ACHN (cell line): ENCODE data around the gene SLC2A5.
"Not testable (repeated sequence)": the region's sequence is repeated elsewhere in the genome, so short reads cannot be mapped to it uniquely, and the experiment has no call there.

Experiments
- DNase-seq: peaks from one replicate; pipeline ENCODE4 v3.0.0-alpha.2; 2015
- in situ Hi-C: cut with HindIII; loops from 2 replicates; pipeline ENCODE4 v1.10.0; 2017; ENCODE audit warnings: low sequenced_read_pairs, low pct_ligation_motif_present, low pct_unique_long_range_greater_than_20kb

Gene SLC2A5

DNA sequence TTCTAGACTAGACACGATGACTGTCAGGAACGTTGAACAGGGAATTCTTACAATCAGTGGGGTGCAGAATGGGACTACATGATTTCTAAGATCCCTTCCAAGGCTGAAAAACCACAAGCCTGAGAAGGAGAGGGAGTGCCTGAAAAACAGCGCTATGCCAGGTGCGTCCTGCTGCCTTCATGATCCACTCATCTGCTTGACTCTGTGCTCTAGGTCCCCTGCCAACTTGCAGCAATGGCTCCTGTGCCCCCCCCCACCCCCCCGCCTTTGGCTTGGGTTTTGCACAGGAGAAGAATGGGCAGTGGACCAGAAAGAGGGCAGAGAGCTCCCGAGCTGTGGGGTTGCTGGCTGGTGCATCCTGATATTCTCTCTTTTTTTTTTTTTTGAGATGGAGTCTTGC lies 49.1 kb downstream of the SLC2A5 start:
- no peak for DNase-seq
- in situ Hi-C loops, result no loop called here

DNA sequence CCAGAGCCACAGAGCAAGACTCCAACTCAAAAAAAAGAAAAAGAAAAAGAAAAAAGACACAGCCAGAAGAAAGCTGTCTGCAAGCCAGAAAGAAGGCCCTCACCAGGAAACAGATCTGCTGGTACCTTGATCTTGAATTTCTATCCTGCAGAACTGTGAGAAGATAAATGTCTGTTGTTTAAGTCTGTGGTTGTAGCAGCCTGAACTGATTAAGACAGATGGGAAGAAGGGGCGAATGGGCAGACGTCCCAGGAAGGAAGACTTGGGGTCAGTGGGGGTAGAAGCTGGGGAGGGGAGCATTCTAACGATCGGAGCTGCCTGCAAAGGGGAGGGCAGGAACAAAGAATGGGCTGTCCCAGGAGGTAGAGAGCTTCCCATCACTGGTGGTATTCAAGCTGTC lies 49.5 kb downstream of the SLC2A5 start:
- in situ Hi-C loops, result no loop called here
- DNase-seq, result no peak

DNA sequence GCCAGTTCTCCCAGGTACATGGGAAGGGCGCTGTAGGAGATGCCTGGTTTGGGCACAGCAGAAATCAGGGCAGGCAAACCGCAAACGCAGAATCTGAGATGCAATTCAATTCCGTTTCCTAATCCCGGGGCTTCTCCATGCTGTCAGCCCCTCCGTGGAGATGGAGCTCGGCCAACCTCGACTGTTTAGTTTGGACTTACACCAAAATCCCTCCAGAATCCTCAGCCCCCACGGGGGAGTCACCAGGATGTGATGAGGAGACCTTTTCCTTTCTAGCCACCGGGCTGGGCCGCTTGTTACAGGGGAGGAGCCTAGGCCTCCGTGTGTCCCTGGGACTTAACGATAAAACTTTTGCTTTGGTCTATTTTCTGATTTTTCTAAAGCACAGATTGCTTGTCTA lies 51.1 kb downstream of the SLC2A5 start:
- no peak for DNase-seq
- in situ Hi-C loops, result no loop called here

DNA sequence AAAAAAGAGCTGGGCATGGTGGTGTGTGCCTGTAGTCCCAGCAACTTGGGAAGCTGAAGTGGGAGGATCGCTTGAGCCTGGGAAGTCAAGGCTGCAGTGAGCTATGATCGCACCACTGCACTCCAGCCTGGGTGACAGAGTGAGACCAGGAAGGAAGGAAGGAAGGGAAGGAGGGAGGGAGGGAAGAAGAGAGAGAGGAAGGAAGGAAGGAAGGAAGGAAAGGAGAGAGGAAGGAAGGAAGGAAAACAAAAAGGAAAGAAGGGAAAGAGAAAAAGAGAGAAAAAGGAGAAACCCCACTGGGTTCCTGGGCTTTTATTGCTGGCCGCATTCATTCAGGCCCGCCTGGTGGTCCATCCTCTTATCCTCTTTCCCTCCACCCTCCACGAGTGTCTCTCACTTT lies 53.0 kb downstream of the SLC2A5 start:
- no peak for DNase-seq
- in situ Hi-C loops, result no loop called here

DNA sequence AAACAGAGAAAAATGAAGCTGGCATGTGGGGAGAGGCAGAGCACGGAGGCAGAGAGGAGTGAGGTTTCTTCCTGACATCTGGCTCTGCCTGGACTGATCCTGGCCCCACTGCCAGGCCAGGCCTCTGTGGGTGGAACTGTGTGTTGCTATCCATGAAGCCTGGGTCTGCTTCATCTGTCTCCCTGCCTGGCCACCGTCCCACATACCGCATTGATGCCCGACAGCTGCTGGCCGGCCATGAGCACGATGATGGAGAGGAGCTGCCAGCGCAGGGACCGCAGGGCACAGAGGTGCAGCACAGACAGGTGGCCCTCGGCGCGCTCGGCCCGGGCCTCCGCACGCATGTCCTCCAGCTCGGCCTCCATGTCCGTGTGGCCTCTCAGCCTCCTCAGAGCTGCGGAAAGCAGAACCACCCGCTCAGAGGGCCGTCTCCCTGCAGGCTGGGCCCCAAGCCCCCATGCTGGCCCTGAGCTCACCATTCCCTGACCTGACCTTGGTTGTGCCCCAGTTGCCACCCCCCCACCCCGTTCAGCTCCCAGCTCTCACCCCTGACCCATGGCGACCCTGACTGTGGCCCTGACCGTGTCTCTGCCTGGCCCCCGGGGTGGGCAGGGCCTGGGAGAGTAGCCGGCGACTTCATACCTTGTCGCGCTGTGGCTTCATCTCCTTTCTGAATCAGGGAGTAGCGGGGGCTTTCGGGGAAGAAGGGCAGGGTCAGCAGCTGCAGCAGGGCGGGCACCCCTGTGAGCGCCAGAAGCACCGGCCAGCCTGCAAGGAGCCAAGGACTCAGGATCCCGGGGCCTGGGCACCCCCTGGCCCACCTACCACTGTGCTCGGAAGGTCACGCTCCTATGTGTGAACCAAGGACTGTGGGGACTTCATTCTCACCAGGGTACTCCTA lies 54.7 kb downstream of the SLC2A5 start:
- no peak for DNase-seq
- in situ Hi-C loops, result no loop called here

DNA sequence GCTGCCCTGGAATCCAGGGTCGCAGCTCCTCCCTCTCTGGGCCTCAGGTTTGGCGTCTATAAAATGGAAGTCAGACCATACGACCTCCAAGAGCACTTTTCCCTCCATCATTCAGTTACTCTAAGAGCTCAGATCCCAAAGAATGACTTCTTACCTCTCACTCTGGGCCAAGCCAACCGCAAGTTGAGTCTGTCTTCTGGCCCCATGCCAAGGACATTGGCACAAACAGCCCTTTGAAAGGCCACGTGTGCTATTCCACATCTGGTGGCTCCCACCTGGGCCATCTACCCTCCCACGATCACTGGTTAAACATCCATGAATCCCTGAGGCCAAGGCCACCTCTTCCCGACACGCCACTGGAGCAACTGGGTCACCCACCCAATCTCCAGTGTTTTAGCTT lies 55.6 kb downstream of the SLC2A5 start:
- no peak for DNase-seq
- in situ Hi-C loops, result no loop called here

DNA sequence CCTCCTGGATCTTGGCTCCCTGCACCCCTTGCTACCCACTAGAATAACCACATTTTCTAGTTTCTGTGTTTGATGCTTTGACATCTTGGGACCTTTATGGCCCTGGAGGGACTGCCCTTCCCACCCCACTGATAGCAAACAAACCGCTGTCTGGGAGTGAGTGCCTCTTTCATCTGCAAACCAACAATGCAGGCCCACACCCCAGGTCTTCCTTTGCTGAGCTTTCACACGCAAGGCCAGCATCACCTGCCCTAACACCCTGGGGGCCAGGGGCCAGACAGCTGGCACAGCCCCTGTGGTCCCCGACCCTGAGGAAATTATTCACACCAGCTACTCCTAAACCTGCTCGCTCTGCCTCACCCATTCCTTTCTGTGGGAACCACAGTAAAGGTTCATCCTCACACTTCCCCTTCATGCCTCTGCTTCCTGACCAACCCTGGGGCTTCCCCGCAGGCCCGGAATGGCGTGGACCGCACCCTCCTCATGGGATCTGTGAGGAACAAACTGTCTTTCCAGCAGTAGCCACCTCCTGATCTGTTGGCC lies 58.6 kb downstream of the SLC2A5 start:
- no peak for DNase-seq
- in situ Hi-C loops, result no loop called here

DNA sequence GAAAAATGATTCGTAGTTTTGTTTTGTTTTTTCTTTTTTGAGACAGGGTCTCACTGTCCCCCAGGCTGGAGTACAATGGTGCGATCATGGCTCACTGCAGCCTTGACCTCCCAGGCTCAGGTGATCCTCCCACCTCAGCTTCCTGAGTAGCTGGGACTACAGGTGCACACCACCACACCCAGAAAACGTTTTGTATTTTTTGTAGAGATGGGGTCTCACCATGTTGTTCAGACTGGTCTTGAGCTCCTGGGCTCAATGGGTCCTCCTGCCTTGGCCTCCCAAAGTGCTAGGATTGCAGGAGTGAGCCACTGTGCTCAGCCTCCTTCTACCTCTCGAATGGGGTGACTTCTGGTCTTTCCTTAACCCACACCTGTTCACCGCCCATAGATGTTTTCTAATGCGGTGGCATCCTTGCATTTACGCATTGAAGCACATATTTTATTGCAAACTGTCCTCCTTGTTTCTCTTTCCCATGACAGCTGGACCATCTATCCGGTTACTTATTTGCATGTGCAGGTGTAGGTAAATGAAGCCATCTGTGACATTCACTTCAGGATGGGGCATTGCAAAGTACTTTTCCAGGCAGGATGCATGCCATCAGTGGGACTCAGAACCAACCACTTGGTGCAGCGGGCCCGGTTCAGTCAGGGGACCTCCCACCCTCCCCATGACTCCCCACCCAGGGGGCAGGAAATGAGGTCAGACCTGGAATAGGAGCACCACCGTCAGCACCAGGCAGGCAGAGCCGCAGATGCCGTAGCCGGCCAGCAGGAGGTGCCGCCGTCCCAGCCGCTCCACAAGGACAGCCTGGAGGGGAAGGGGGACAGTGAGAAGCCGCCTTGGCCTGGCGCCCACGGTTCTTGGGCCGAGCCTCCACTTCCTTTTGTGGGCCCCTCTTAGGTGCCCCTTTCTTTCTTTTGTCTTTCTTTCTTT lies 59.7 kb downstream of the SLC2A5 start:
- in situ Hi-C loops, result no loop called here
- no peak for DNase-seq

DNA sequence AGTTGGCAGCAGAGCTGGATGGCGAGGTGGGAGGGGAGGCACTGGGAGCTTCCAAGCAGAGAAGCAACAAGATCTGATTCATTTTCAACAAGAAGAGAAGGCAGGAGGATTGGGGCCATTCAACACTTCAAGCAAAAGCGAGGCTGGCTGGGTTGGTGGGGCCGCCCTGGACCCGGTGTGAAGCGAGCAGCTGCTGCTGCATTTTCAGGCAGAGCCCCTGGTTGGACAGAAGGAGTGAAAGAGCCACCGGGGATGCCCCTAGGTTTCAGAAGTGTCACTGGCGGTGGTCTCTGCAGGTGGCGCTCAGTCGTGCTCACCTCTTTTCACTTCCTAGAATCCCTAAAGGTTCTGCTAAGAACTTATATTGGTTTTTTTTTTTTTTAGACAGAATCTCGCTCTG lies 61.2 kb downstream of the SLC2A5 start:
- DNase-seq, result no peak
- in situ Hi-C loops, result no loop called here

DNA sequence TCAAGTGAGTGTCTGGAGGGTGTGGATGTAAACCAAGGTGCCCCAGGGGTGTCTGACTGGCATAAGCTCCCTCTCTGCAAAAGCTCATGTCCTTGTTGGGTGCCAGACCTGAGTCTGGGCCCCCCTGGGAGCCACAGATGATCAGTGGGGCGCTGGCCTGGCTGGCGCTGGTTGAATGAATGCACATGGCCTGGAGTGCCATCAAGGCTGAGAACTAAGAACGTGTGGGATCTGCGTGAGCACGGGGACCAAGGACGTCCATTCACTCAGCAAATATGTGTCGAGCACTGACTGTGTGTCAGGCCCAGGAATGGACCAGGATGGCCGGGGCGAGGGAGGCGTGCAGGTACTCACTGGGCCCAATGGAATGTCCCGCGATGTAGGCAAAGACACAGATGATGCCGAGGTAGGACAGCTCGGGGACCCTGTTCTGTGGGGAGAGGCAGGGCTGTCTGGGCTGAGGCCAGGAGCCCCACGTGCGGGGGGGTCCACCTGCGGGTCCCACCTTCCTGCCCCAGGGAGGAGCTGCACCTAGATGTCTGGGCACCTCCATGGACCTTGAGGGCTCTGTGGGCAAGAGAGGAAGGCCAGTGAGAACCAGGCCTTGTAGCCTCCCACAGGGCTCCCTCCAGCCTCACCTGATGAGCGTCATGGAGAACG lies 62.3 kb downstream of the SLC2A5 start:
- no peak for DNase-seq
- in situ Hi-C loops, result no loop called here

DNA sequence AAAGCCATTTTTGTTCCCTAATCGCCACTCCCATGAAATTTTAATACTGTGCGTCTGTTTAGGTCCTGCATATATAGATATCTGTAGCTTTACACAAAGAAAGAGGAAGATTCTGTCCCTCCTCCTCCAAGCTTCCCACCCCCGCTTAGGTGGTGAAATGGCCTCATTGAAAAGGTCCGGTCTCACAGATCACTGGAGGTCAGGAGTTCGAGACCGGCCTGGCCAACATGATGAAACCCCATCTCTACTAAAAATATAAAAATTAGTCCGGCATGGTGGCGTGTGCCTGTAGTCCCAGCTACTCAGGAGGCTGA lies 64.1 kb downstream of the SLC2A5 start:
- in situ Hi-C loops, result no loop called here
- DNase-seq, result no peak

DNA sequence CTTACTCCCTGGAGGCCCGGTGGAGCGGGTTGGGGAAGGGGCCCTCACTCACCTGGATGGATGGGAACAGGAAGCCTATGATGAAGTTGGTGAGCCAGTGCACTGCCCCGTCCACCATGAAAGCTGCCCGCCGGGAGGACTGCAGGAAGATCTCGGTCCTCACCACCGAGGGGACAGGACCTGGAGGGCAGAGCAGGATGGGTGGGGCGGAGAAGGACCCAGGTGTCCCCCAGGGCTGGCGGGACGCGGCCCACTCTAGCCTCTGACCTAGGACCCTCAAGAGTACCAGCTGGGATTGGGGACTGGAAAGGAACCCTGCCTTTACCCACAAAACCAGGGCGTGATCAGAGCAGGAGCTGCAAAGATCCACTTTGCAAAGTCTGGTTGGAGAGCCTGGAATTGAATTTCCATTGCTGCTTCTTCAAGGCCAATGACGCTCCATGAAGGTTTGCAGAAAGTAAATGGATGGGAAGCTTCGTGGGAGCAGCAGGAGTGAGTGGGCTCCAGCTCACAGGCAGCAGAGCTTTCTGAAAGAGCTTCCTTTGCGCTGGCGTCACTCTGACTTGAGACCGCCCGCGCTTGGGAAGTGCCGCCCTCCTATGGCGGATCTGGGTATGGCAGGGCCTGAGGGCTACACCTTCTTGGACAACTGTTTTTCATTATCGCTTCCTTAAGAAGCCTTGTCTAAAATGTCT lies 64.6 kb downstream of the SLC2A5 start:
- peak; percentile 74 for DNase-seq
- in situ Hi-C loops, result no loop called here

DNA sequence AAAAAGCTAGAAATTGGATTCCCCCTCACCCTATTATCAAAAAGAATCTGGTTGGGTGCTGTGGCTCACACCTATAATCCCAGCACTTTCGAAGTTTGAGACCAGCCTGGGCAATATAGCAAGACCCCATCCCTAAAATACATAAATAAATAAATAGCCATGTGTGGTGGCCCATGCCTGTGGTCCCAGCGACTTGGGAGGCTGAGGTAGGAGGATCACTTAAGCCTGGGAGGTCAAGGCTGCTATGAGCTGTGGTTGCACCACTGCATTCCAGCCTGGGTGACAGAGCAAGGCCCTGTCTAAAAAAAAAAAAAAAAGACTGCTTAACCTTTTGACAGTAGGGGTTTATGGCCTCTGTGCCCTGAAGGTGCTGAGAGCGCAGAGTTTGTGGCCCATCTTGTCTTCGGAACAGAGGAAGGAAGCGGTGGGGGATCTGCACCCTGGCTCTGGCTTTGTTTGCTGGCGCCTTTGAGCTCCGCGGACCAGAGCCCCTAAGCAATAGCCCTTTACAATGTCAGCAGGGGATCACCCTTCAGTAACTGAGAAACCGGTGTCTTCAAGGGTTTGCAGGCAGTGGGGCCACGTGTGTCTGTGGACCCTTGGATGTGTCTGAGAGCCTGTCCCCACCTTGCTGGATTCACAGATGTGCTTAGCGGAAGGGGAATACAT lies 65.3 kb downstream of the SLC2A5 start:
- in situ Hi-C loops, result no loop called here
- DNase-seq, result no peak

DNA sequence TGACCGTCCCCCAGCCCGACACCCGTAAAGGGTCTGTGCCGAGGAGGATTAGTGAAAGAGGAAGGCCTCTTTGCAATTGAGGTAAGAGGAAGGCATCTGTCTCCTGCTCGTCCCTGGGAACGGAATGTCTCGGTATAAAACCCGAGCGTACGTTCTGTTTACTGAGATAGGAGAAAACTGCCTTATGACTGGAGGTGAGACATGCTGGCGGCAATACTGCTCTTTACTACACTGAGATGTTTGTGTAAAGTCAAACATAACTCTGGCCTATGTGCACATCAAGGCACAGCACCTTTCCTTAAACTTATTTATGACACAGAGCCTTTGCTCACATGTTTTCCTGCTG lies 67.2 kb downstream of the SLC2A5 start:
- DNase-seq, in situ Hi-C loops: not testable (repeated sequence)

DNA sequence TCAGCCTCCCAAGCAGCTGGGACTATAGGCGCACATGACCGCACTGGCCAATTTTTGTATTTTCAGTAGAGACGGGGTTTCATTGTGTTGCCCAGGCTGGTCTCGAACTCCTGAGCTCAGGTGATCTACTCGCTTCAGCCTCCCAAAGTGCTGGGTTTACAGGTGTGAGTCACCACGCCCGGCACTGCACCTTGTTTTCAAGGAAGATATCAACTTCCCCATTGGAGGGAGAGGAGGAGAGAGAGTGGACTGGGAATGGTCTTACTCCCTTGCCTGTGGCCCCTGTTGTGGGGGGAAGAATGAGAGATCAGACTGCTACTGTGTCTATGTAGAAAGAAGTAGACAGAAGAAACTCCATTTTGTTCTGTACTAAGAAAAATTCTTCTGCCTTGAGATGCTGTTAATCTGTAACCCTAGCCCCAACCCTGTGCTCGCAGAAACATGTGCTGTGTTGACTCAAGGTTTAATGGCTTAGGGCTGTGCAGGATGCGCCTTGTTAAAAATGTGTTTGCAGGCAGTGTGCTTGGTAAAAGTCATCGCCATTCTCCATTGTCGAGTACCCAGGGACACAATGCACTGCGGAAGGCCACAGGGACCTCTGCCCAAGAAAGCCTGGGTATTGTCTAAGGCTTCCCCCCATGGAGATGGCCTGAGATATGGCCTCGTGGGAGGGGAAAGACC lies 67.8 kb downstream of the SLC2A5 start:
- in situ Hi-C loops, DNase-seq: not testable (repeated sequence)

DNA sequence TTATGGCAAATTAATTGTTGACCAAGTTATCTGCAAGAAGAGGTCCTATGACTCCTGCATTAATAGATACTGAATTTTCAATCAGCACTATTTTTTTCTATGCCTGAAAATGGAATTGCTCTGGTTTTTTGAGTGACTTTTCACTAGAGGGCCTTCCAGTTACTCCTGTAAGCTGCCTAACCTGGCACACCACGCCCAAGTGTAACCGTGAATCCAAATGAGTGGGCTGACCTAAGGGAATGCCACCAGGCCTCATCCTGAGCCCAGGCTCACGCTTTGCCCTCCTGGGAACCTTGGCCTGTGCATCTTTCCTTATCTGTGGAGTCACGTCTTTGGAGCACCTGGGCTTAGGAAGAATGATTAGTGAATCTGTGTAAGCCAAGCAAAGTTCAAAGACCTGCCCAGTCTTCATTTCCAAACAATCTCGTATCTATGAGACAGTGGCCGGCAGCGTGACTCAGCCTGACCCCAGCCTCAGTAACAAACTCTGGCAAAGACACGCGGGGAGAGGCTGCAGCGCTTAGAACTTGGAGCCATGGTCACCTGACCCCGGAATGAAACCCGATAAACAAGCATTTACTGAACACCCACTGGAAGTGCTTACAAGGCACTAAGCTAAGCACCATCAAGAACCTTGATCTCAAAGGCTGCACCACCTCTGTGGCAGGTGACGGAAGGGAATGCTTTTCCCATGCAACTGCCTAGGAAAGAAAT lies 75.3 kb downstream of the SLC2A5 start:
- DNase-seq, in situ Hi-C loops: not testable (repeated sequence)
